ENCODE results near the gene ANKRD66. TPM values are rescaled to one million over a fixed set of nuclear protein-coding genes. Genes with fewer than 3 reads are reported as not detected.
A peak's percentile ranks its signal among the peaks of the same experiment; 100 is the strongest.
"Not testable (repeated sequence)": the region's sequence is repeated elsewhere in the genome, so short reads cannot be mapped to it uniquely, and the experiment has no call there.

ANKRD66 gene
- polyA plus RNA-seq, 1 donor = not detected

- WGBS (ENCODE audit: insufficient coverage, low lambda C conversion rate) = no CpG with 5 or more reads among the region's 3 CpGs
- Histone ChIP-seq H3K36me3 (ENCODE audit: control insufficient read depth, insufficient read depth, low read length) (no peaks in the 10 kb centered on the region), H3K4me3 (ENCODE audit: low read length) (no peak overlapping the region), H3K27me3 (ENCODE audit: control insufficient read depth, insufficient read depth, low read length) (no peaks in the 10 kb centered on the region), H3K27ac (ENCODE audit: low read length) (no peak overlapping the region), H3K9me3 (ENCODE audit: control insufficient read depth, low read depth, low read length) (no peaks in the 10 kb centered on the region), H3K4me1 (ENCODE audit: control insufficient read depth, insufficient read depth, low read length) (no peaks in the 10 kb centered on the region)
- DNase-seq = no peak
Measured at GRCh38 chr6:46751658-46752057, 4.9 kb downstream of the ANKRD66 start.

- Histone ChIP-seq H3K36me3 (ENCODE audit: control insufficient read depth, insufficient read depth, low read length) (no peaks in the 10 kb centered on the region), H3K27me3 (ENCODE audit: control insufficient read depth, insufficient read depth, low read length) (no peaks in the 10 kb centered on the region), H3K27ac (ENCODE audit: low read length) (no peak overlapping the region), H3K4me1 (ENCODE audit: control insufficient read depth, insufficient read depth, low read length) (no peaks in the 10 kb centered on the region), H3K9me3 (ENCODE audit: control insufficient read depth, low read depth, low read length) (no peaks in the 10 kb centered on the region), H3K4me3 (ENCODE audit: low read length) (no peak overlapping the region)
- no CpG with 5 or more reads among the region's 1 CpG for WGBS (ENCODE audit: insufficient coverage, low lambda C conversion rate)
- no peak for DNase-seq
Measured at GRCh38 chr6:46755865-46756264, 9.1 kb downstream of the ANKRD66 start.

GRCh38 chr6:46756469-46757213, 9.9 kb downstream of the ANKRD66 start:
- Histone ChIP-seq H3K4me3 (ENCODE audit: low read length) (no peak overlapping the region), H3K27ac (ENCODE audit: low read length) (no peak overlapping the region), H3K36me3 (ENCODE audit: control insufficient read depth, insufficient read depth, low read length) (no peaks in the 10 kb centered on the region), H3K27me3 (ENCODE audit: control insufficient read depth, insufficient read depth, low read length) (no peaks in the 10 kb centered on the region), H3K9me3 (ENCODE audit: control insufficient read depth, low read depth, low read length) (no peaks in the 10 kb centered on the region), H3K4me1 (ENCODE audit: control insufficient read depth, insufficient read depth, low read length) (peaks cover 5% of the 10 kb centered on the region)
- peak in 1 of 2 donors; percentile 67 for DNase-seq
- 72% methylated on average over 4 of the region's 7 CpGs for WGBS (ENCODE audit: insufficient coverage, low lambda C conversion rate)

- no CpG with 5 or more reads among the region's 2 CpGs for WGBS (ENCODE audit: insufficient coverage, low lambda C conversion rate)
- H3K27ac ChIP-seq (ENCODE audit: low read length) = no peak overlapping the region
- no peaks in the 10 kb centered on the region for H3K9me3 ChIP-seq (ENCODE audit: control insufficient read depth, low read depth, low read length)
- peaks cover 5% of the 10 kb centered on the region for H3K4me1 ChIP-seq (ENCODE audit: control insufficient read depth, insufficient read depth, low read length)
- H3K36me3 ChIP-seq (ENCODE audit: control insufficient read depth, insufficient read depth, low read length) = no peaks in the 10 kb centered on the region
- no peak for DNase-seq
- no peaks in the 10 kb centered on the region for H3K27me3 ChIP-seq (ENCODE audit: control insufficient read depth, insufficient read depth, low read length)
- no peak overlapping the region for H3K4me3 ChIP-seq (ENCODE audit: low read length)
Measured at GRCh38 chr6:46757214-46757596, 10.5 kb downstream of the ANKRD66 start.

GRCh38 chr6:46758960-46759753, 12.4 kb downstream of the ANKRD66 start:
- WGBS (ENCODE audit: insufficient coverage, low lambda C conversion rate) = 83% methylated on average over 3 of the region's 4 CpGs
- no peaks in the 10 kb centered on the region for H3K36me3 ChIP-seq (ENCODE audit: control insufficient read depth, insufficient read depth, low read length)

GRCh38 chr6:46760925-46761324, 14.2 kb downstream of the ANKRD66 start:
- Histone ChIP-seq H3K27ac (ENCODE audit: low read length) (peak overlapping the region; percentile 61), H3K36me3 (ENCODE audit: control insufficient read depth, insufficient read depth, low read length) (no peaks in the 10 kb centered on the region), H3K4me3 (ENCODE audit: low read length) (no peak overlapping the region), H3K27me3 (ENCODE audit: control insufficient read depth, insufficient read depth, low read length) (no peaks in the 10 kb centered on the region), H3K4me1 (ENCODE audit: control insufficient read depth, insufficient read depth, low read length) (peaks cover 5% of the 10 kb centered on the region), H3K9me3 (ENCODE audit: control insufficient read depth, low read depth, low read length) (no peaks in the 10 kb centered on the region)
- peak; percentile 71 to 80 for DNase-seq
- WGBS (ENCODE audit: insufficient coverage, low lambda C conversion rate) = 80% methylated on average over 1 of the region's 3 CpGs

More at GRCh38 chr6:46758960-46759753, 12.4 kb downstream of the ANKRD66 start:
- DNase-seq = no peak
- H3K27me3 ChIP-seq (ENCODE audit: control insufficient read depth, insufficient read depth, low read length) = no peaks in the 10 kb centered on the region
- no peak overlapping the region for H3K4me3 ChIP-seq (ENCODE audit: low read length)
- no peaks in the 10 kb centered on the region for H3K9me3 ChIP-seq (ENCODE audit: control insufficient read depth, low read depth, low read length)
- peaks cover 5% of the 10 kb centered on the region for H3K4me1 ChIP-seq (ENCODE audit: control insufficient read depth, insufficient read depth, low read length)
- no peak overlapping the region for H3K27ac ChIP-seq (ENCODE audit: low read length)

- H3K4me3 ChIP-seq (ENCODE audit: low read length) = no peak overlapping the region
- DNase-seq = no peak
- WGBS (ENCODE audit: insufficient coverage, low lambda C conversion rate) = no CpG with 5 or more reads among the region's 2 CpGs
- no peak overlapping the region for H3K27ac ChIP-seq (ENCODE audit: low read length)
- peaks cover 5% of the 10 kb centered on the region for H3K4me1 ChIP-seq (ENCODE audit: control insufficient read depth, insufficient read depth, low read length)
- H3K36me3 ChIP-seq (ENCODE audit: control insufficient read depth, insufficient read depth, low read length) = no peaks in the 10 kb centered on the region
- H3K27me3 ChIP-seq (ENCODE audit: control insufficient read depth, insufficient read depth, low read length) = no peaks in the 10 kb centered on the region
- no peaks in the 10 kb centered on the region for H3K9me3 ChIP-seq (ENCODE audit: control insufficient read depth, low read depth, low read length)
Measured at GRCh38 chr6:46763466-46763865, 16.7 kb downstream of the ANKRD66 start.

- H3K4me3 ChIP-seq (ENCODE audit: low read length) = not testable (repeated sequence)
Measured at GRCh38 chr6:46764280-46764679, 17.5 kb downstream of the ANKRD66 start.

GRCh38 chr6:46764961-46765360, 18.2 kb downstream of the ANKRD66 start:
- no peak overlapping the region for H3K27ac ChIP-seq (ENCODE audit: low read length)
- H3K9me3 ChIP-seq (ENCODE audit: control insufficient read depth, low read depth, low read length) = no peaks in the 10 kb centered on the region
- peak; percentile 22 to 41 for DNase-seq
- WGBS (ENCODE audit: insufficient coverage, low lambda C conversion rate) = no CpG with 5 or more reads among the region's 5 CpGs
- no peaks in the 10 kb centered on the region for H3K36me3 ChIP-seq (ENCODE audit: control insufficient read depth, insufficient read depth, low read length)
- H3K27me3 ChIP-seq (ENCODE audit: control insufficient read depth, insufficient read depth, low read length) = no peaks in the 10 kb centered on the region
- peaks cover 5% of the 10 kb centered on the region for H3K4me1 ChIP-seq (ENCODE audit: control insufficient read depth, insufficient read depth, low read length)
- H3K4me3 ChIP-seq (ENCODE audit: low read length) = no peak overlapping the region

More at GRCh38 chr6:46764280-46764679, 17.5 kb downstream of the ANKRD66 start:
- 100% methylated on average over 3 of the region's 10 CpGs for WGBS (ENCODE audit: insufficient coverage, low lambda C conversion rate)
- not testable (repeated sequence) for H3K27me3 ChIP-seq (ENCODE audit: control insufficient read depth, insufficient read depth, low read length); H3K27ac ChIP-seq (ENCODE audit: low read length); H3K4me1 ChIP-seq (ENCODE audit: control insufficient read depth, insufficient read depth, low read length); DNase-seq; H3K36me3 ChIP-seq (ENCODE audit: control insufficient read depth, insufficient read depth, low read length); H3K9me3 ChIP-seq (ENCODE audit: control insufficient read depth, low read depth, low read length)

GRCh38 chr6:46772016-46772415, 25.3 kb downstream of the ANKRD66 start:
- no peak overlapping the region for H3K27ac ChIP-seq (ENCODE audit: low read length)
- WGBS (ENCODE audit: insufficient coverage, low lambda C conversion rate) = 80% methylated on average over 1 of the region's 1 CpG
- H3K27me3 ChIP-seq (ENCODE audit: control insufficient read depth, insufficient read depth, low read length) = no peaks in the 10 kb centered on the region
- H3K9me3 ChIP-seq (ENCODE audit: control insufficient read depth, low read depth, low read length) = peaks cover 3% of the 10 kb centered on the region
- H3K36me3 ChIP-seq (ENCODE audit: control insufficient read depth, insufficient read depth, low read length) = no peaks in the 10 kb centered on the region
- no peak overlapping the region for H3K4me3 ChIP-seq (ENCODE audit: low read length)
- peaks cover 11% of the 10 kb centered on the region for H3K4me1 ChIP-seq (ENCODE audit: control insufficient read depth, insufficient read depth, low read length)
- no peak for DNase-seq

Data from large intestine (tissue), 3 donors.